ENCODE data around the gene PHF21B. TPM values are rescaled to one million over a fixed set of nuclear protein-coding genes. Genes with fewer than 3 reads are reported as not detected.

PHF21B gene
- total RNA-seq, 1 donor = under 0.01 TPM

DNA sequence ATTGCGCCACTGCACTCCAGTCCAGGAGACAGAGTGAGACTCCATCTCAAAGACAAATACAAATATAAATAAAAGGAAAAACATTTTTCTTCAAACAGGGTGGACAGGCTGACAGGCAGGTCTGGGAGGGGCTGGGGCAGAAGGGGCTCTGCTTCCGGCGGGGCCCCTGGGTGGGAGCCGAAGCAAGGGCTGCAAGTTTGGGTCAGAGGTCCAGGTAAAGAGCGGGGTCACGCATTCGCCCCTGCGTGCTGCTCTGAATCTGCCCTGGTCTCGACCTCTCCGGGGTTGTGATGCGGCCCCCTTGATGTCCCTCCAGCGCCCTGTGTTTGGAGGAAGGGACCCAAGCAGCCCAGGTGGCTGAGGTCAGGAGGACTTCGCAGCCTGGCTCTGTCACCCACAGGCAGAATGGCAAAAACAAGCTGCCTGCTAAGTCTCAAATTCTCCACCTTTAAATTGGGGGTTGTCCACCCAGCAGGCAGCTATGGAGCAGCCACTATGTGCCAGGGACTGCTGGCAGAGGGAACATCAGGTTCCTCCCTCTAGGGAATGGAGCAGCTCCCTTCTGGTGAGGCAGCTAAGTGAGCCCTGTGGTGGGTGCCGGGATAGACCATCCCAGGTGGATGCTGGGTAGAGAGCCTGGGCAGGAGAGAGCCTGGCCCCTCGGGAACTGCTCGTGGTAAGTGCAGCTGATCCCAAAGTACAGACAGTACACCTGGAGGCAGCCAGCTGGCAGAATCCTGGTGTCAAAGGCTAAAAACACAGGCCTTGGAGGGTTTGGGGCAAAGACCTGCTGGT is 10.3 kb upstream of the PHF21B start:
- DNase-seq (ENCODE audit: low read depth in 2 of 3, low spot score in 2 of 3) = no peak

- DNase-seq (ENCODE audit: low read depth in 2 of 3, low spot score in 2 of 3) = no peak
Observed at GRCh38 chr22:45014654-45015053, 4.8 kb upstream of the PHF21B start.

GRCh38 chr22:45013138-45013537 is 3.3 kb upstream of the PHF21B start:
- DNase-seq (ENCODE audit: low read depth in 2 of 3, low spot score in 2 of 3) = no peak

DNA sequence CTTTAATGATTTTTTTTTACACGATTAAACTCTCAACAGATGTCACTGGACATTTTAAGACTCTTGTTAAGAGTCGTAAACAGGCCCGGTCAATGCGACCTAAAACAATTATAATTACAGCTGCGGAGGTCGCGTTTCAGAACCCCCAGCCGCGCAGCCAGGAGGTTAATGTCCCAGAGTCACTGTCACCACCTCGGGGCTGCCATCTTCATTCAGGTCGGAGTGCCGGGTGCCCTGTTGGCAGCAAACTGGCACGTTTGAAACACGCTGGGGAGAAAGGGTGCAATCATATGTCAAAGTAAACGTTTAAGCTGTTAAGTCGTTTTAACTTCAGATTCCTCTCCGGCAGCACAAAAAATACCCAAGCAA is 711 bp upstream of the PHF21B start:
- DNase-seq (ENCODE audit: low read depth in 2 of 3, low spot score in 2 of 3) = no peak

- DNase-seq (ENCODE audit: low read depth in 2 of 3, low spot score in 2 of 3) = no peak
Observed at GRCh38 chr22:45008751-45009605, 827 bp downstream of the PHF21B start.

- no peak for DNase-seq (ENCODE audit: low read depth in 2 of 3, low spot score in 2 of 3)
Observed at GRCh38 chr22:45008186-45008681, 1.6 kb downstream of the PHF21B start.

DNA sequence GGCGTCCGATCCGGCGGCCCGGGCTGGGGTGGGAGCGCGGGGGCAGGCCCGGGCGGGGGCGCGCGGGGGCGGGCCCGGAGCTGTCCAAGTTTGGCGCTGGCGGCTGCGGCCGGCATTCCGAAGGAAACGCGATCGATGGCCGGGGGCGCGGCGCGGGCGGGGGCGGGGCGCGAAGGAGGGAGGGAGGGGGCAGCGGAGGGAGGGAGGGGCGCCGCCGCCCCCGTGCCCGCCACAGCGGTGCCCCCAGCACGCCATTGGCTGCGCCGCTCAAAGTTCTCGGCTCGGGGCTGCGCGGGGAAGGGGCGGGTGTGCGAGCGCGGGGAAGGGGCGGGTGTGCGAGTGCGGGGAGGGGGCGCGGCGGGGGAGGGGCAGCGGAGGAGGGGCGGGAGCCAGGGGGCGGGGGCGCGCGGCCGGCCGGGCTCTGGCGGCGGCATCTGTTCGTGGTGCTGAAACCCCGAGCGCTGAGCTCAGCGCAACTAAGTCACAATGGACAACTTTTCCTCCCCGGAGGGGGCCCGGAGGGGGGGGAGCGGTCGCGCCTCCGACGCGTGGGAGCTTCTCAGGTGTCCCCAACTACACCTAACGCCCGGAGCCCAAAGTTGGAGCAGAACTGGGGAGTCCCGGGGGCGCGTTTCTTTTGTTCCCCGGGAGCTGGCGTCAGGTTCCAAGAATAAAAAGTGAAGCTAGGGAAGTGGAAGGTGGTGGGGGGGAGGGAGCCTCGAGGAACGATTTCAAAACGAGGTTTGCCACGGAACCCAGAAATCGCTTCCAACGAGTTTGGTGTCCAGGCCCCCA is 2.2 kb downstream of the PHF21B start:
- peak in 2 of 3 donors; percentile 42 to 43 for DNase-seq (ENCODE audit: low read depth in 2 of 3, low spot score in 2 of 3)

DNA sequence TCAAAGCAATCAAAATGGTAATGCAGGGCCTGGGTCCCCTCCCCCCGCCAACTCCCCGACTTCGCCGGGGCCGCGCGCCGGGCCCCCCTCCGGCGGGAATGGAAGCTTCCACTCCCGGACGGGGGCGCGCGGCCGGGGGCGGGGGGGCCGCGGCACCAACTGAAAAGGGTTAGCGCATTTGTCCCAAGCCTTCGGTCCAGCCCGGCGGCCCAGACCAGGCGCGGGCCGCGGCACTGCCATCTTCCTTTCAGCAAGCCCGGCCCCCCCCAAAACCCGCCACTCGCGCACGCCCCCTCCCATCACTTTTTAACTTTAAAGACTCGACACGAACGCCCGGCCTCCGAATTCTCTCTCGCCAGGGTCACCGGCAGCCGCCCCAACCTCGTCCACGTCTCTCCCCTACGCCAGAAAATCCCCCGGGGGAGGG is 2.8 kb downstream of the PHF21B start:
- DNase-seq (ENCODE audit: low read depth in 2 of 3, low spot score in 2 of 3) = no peak

- no peak for DNase-seq (ENCODE audit: low read depth in 2 of 3, low spot score in 2 of 3)
Observed at GRCh38 chr22:45006111-45006963, 3.5 kb downstream of the PHF21B start.

DNA sequence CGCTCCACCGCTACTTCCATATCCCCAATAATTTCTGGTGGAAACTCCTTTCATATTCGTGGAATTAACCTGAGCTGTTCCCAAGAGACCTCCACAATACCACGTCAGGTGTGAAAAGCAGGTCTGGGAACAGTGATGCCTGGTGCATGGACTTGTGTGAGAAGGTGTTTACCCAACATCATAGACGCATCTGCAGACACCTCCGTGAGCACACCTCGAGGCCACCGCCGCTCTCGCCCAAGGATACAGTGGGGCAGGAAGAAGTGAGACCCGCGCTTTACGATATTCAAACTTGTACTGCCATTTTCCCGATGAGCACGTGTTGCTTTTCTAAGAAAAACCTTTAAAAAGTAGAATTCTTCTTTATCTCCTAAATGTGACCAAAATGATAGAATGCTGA is 8.2 kb downstream of the PHF21B start:
- DNase-seq (ENCODE audit: low read depth in 2 of 3, low spot score in 2 of 3) = no peak

GRCh38 chr22:45000330-45000729 is 9.5 kb downstream of the PHF21B start:
- no peak for DNase-seq (ENCODE audit: low read depth in 2 of 3, low spot score in 2 of 3)

- no peak for DNase-seq (ENCODE audit: low read depth in 2 of 3, low spot score in 2 of 3)
Observed at GRCh38 chr22:44999687-45000086, 10.1 kb downstream of the PHF21B start.

GRCh38 chr22:44999231-44999630 is 10.6 kb downstream of the PHF21B start:
- no peak for DNase-seq (ENCODE audit: low read depth in 2 of 3, low spot score in 2 of 3)

- DNase-seq (ENCODE audit: low read depth in 2 of 3, low spot score in 2 of 3) = no peak
Observed at GRCh38 chr22:44998296-44998695, 11.5 kb downstream of the PHF21B start.

GRCh38 chr22:44997060-44997459 is 12.7 kb downstream of the PHF21B start:
- no peak for DNase-seq (ENCODE audit: low read depth in 2 of 3, low spot score in 2 of 3)

DNA sequence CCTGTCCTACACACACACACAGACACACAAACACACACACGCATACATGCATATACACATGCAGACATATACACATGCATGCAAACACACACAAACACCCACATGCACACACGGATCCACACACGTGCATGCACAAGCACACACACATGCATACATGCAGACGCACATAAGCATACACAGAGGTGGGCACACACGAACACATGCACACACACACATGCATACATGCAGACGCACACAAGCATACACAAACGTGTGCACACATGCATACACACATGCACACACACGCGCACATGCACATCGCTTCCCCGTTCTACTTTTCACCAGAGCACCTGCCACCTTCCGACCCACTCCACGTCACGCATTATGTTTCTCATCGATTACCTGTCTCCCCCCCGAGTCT is 13.2 kb downstream of the PHF21B start:
- no peak for DNase-seq (ENCODE audit: low read depth in 2 of 3, low spot score in 2 of 3)

DNA sequence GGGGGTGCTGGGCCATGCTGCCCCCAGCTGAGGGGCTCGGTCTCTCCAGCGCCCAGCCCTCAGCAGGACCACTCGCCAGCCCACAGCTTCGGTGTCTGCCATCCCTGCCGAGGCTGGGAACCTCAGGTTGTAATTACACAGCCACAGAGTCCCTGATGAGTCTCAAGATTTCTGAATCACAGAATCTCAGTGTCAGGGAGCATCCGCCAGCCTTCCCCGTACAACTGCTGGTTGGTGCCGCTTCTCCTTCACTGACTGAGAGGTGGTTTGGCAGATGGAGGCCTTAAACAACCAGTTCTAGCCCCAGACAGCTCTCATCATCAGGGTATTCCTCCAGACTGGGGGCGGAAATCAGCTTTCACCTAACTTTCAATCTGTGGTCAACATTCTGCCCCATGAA is 13.7 kb downstream of the PHF21B start:
- DNase-seq (ENCODE audit: low read depth in 2 of 3, low spot score in 2 of 3) = no peak

DNA sequence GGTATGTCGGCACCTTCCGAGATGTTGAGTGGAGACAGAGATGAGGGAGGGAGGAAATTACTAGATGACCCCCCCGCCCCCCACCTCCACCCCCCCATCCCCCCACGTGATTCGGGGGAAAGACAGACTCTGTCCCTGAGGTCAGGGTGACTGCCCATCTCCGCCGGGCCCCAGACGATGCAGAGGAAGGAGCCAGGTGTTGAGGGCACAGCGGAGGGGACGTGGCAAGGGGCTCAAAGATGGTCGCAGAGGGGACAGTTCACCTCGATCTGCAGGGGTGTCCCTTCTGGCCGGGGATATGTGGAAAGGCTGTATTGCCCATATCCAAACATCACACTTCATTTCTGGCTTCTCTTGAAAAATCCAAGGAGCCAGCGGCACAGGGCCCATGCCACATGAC is 14.1 kb downstream of the PHF21B start:
- DNase-seq (ENCODE audit: low read depth in 2 of 3, low spot score in 2 of 3) = no peak

GRCh38 chr22:44995105-44995514 is 14.7 kb downstream of the PHF21B start:
- no peak for DNase-seq (ENCODE audit: low read depth in 2 of 3, low spot score in 2 of 3)
